Ascending aorta (tissue), 2 donors: ENCODE results near the gene VDAC1. TPM values are rescaled to one million over a fixed set of nuclear protein-coding genes. Genes with fewer than 3 reads are reported as not detected.

Experiments used
- DNase-seq, 2 donors: peaks; one replicate each; pipeline ENCODE4 v3.0.0-alpha.2; 2019; ENCODE audit warnings: low spot score in 2 of 2
- H3K27ac ChIP-seq, 2 donors: fragments of 200-600 bp; sonication (generic); one replicate each; pipeline ENCODE4 v1.5.1; 2016 to 2017; ENCODE audit warnings: mild to moderate bottlenecking in 1 of 2
- H3K27me3 ChIP-seq: fragments of 200-600 bp; sonication (generic); one replicate; pipeline ENCODE4 v1.5.1; 2017
- H3K36me3 ChIP-seq, 2 donors: fragments of 200-600 bp; sonication (generic); one replicate each; pipeline ENCODE4 v1.5.1; 2016
- H3K4me1 ChIP-seq, 2 donors: fragments of 200-600 bp; sonication (generic); one replicate each; pipeline ENCODE4 v1.5.1; 2016 to 2017; ENCODE audit warnings: mild to moderate bottlenecking in 1 of 2
- H3K4me3 ChIP-seq, 2 donors: fragments of 200-600 bp; sonication (generic); one replicate each; pipeline ENCODE4 v1.5.1; 2016 to 2017; ENCODE audit warnings: mild to moderate bottlenecking in 1 of 2
- H3K9me3 ChIP-seq, 2 donors: fragments of 200-600 bp; sonication (generic); one replicate each; pipeline ENCODE4 v1.5.1; 2016
- CTCF ChIP-seq, 3 experiments: fragments of 200-600 bp in 2 of 3; fragments of 450-650 bp in 1 of 3; sonication (generic) in 2 of 3; IDR thresholded peaks; one replicate each; pipeline ENCODE4 v1.5.1; 2016 to 2019; ENCODE audit warnings: antibody characterized with exemption in 3 of 3, mild to moderate bottlenecking in 1 of 3, moderate library complexity in 1 of 3
- intact Hi-C: fragments of 100-400 bp; cut with DNase I; formaldehyde crosslinking; loops from one replicate; pipeline ENCODE4 v1.15.1; 2023
- total RNA-seq: library from RNA; depleted of rRNA; stranded (reverse); fragments of >200 nt; gene quantifications from one replicate; pipeline ENCODE4 v1.1.0, GENCODE V29; 2016

Gene VDAC1
- total RNA-seq, 1 donor from 2014 or later, result 50.2 TPM

- intact Hi-C loops, result no loop called here
- Histone ChIP-seq H3K36me3 (no peaks in the 10 kb centered on the region), H3K4me1 (no peaks in the 10 kb centered on the region), H3K27ac (no peak overlapping the region), H3K9me3 (no peaks in the 10 kb centered on the region), H3K4me3 (no peak overlapping the region), H3K27me3 (no peaks in the 10 kb centered on the region)
- no peak for DNase-seq
- no peak for TF ChIP-seq CTCF (IDR thresholded peaks at IDR 0.05)
Observed at GRCh38 chr5:134027288-134027615, 22.5 kb upstream of the VDAC1 start.

GRCh38 chr5:134026521-134027287, 21.9 kb upstream of the VDAC1 start:
- Histone ChIP-seq H3K36me3 (no peaks in the 10 kb centered on the region), H3K9me3 (no peaks in the 10 kb centered on the region), H3K4me3 (no peak overlapping the region), H3K27ac (no peak overlapping the region), H3K4me1 (no peaks in the 10 kb centered on the region), H3K27me3 (no peaks in the 10 kb centered on the region)
- no peak for DNase-seq
- intact Hi-C loops, result no loop called here
- peak in 1 of 3 experiments; percentile 16 for TF ChIP-seq CTCF (IDR thresholded peaks at IDR 0.05)

- no peak overlapping the region for H3K27ac ChIP-seq
- DNase-seq, result no peak
- no peak for TF ChIP-seq CTCF (IDR thresholded peaks at IDR 0.05)
Observed at GRCh38 chr5:134025786-134026185, 21.0 kb upstream of the VDAC1 start.

GRCh38 chr5:134024811-134025210, 20.0 kb upstream of the VDAC1 start:
- no peaks in the 10 kb centered on the region for H3K4me1 ChIP-seq
- no peak overlapping the region for H3K4me3 ChIP-seq
- intact Hi-C loops, result no loop called here
- H3K27ac ChIP-seq, result no peak overlapping the region
- no peak for DNase-seq
- no peaks in the 10 kb centered on the region for H3K27me3 ChIP-seq
- H3K9me3 ChIP-seq, result no peaks in the 10 kb centered on the region
- H3K36me3 ChIP-seq, result no peaks in the 10 kb centered on the region
- no peak for TF ChIP-seq CTCF (IDR thresholded peaks at IDR 0.05)

More at GRCh38 chr5:134025786-134026185, 21.0 kb upstream of the VDAC1 start:
- H3K27me3 ChIP-seq, result no peaks in the 10 kb centered on the region
- no peaks in the 10 kb centered on the region for H3K36me3 ChIP-seq
- H3K4me3 ChIP-seq, result no peak overlapping the region
- H3K4me1 ChIP-seq, result no peaks in the 10 kb centered on the region
- no peaks in the 10 kb centered on the region for H3K9me3 ChIP-seq
- intact Hi-C loops, result no loop called here

GRCh38 chr5:134022333-134022732, 17.6 kb upstream of the VDAC1 start:
- H3K4me1 ChIP-seq, result no peaks in the 10 kb centered on the region
- intact Hi-C loops, result no loop called here
- no peaks in the 10 kb centered on the region for H3K27me3 ChIP-seq
- H3K27ac ChIP-seq, result no peak overlapping the region
- no peak for TF ChIP-seq CTCF (IDR thresholded peaks at IDR 0.05)
- no peak overlapping the region for H3K4me3 ChIP-seq
- H3K36me3 ChIP-seq, result no peaks in the 10 kb centered on the region
- DNase-seq, result no peak
- H3K9me3 ChIP-seq, result no peaks in the 10 kb centered on the region

- Histone ChIP-seq H3K36me3 (no peaks in the 10 kb centered on the region), H3K4me3 (no peak overlapping the region), H3K27me3 (no peaks in the 10 kb centered on the region), H3K9me3 (no peaks in the 10 kb centered on the region), H3K27ac (no peak overlapping the region), H3K4me1 (no peaks in the 10 kb centered on the region)
- no peak for DNase-seq
- intact Hi-C loops, result no loop called here
- TF ChIP-seq CTCF (IDR thresholded peaks at IDR 0.05), result no peak
Observed at GRCh38 chr5:134020188-134020587, 15.4 kb upstream of the VDAC1 start.
